Brain pericyte (primary cell): ENCODE data around the gene CEP170B.
"Not testable (repeated sequence)": the region's sequence is repeated elsewhere in the genome, so short reads cannot be mapped to it uniquely, and the experiment has no call there.

Source experiments
- DNase-seq: peaks from one replicate; pipeline ENCODE4 v3.0.0-alpha.2; 2012; ENCODE audit warnings: low read depth, low spot score

CEP170B gene

DNA sequence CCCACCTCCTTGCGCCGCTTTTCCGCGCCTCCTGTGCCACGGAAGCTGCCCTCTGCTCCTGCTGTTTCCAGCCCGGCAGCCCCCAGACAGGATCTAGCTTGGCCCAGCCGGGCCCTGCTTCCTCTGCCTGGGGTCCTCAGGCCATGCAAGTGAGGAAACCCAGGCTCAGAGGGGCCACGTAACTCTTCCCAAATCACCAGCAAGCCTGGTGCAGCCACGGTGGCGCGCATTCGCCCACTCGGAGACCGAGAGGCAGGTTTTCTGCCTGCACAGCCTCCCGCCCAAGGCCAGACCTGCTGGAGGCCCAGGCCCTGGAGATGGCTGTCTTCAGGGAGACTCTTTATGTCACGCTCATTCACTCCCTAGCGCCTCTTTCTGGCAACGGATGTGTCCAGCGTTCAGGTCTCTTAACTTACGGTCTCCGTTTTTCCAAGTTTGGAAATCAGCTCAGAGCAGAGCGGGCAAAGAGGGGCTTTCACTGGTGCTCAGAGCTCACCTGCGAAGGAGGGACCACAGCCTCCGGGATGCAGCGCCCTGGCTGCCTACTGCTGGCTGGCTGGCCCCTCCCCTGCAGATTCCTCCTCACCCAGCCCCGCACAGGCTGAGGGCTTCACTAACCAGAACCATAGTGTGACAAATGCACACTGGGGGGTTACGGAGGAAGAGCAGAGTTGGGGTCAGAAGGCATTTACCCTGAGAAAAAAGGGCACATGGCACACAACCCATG, 20.6 kb upstream of the CEP170B start:
- no peak for DNase-seq

DNA sequence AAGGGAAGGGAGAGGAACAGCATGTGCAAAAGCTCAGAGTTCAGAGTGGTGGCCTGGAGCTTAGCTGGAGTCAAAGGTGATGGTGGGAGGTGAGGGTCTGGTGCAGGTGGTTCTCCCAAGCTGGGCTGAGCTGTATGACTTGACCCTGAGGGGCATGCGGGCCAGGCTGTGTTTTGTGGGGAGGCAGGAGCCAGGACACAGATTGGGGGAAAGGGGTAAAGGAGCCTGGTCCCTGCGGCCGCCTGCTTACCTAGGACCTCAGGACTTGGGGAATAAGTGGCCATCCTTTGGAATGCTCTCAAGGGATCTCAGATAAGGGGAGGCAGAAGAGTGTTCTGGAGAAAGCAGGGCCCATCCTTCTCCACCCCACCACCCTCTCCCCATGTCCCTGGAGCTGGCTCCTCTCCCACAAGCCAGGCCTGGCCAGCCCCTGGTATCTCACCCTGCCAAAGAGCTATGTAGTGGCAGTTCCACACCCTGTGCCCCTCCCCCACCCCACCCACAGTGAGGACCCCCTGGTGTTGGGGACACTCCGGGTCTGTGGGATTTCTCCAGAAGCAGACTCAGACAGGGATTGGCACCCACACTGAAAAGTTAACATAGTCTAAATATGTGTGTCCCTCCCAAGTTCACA, 19.9 kb upstream of the CEP170B start:
- no peak for DNase-seq

DNA sequence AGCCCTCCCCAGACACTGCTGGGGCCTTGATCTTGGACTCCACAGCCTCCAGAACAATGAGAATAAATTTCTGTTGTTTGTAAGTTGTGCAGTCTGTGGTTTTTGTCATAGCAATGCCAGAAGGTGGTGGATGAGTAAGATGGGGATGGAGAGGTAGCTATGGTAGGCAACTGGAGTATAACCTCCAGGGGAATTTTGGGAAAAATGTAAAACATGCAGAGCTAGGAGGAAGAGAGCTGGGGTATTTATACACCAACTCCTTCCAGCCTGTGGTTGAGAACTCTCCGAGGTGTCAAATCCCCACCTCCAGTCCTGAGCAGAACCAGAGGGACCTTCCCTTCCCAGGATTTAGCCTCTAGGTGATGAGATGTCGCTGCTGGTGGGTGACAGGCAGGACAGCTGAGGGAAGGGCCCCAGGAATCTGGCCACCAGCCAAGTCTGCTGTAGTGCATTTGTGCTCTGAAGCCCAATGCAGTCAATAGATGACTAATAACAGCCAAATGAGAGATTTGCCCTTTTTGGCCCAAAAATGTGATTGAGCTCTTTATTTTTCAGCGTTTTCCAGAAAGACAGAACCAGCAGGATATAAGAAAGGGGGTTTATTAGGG, 19.1 kb upstream of the CEP170B start:
- DNase-seq = no peak

DNA sequence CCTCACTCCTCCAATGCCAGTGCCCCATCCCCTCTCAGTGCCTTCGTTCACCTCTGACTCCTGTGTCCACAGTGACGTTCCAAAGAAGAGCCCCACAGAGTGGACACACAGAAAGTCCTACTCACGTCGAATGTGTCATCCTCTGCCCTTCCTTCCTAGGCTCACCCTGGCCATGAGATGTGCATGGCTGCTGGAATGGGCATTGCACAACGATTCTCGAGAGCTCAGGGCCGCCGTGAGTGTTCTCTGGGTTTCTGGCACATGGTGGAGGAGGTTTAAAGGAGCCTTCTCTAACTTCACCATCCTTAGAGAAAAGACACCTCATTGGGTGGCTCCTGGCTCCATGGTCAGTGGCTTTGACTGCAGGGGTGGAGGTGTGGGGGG, 12.8 kb upstream of the CEP170B start:
- no peak for DNase-seq

DNA sequence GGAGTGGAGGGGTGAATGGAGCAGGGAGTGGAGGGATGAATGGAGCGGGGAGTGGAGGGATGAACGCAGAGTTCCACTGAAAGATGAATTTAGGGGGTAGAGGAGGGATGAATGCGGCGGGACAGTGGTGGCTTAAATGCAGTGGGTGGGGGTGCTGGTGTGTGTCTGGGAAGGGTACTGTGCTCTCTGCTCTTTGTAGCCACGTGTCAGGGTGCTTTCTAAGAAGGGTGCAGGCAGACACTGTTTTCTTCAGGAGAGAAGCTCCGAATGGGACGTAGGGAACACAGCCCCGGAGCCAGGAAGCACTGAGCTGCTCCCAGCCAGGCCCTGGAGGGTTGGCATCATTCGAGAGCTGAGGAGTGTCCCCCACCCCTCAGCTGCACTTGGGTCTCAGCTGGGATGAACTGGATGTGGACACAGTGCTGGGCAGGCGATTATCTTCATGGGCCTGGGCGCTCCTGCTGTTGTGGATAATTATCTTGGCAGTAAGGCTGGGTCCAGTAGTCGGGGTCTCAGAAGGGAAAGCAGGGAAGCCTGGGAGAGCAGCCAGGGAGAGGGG, 9.5 kb upstream of the CEP170B start:
- DNase-seq = no peak

DNA sequence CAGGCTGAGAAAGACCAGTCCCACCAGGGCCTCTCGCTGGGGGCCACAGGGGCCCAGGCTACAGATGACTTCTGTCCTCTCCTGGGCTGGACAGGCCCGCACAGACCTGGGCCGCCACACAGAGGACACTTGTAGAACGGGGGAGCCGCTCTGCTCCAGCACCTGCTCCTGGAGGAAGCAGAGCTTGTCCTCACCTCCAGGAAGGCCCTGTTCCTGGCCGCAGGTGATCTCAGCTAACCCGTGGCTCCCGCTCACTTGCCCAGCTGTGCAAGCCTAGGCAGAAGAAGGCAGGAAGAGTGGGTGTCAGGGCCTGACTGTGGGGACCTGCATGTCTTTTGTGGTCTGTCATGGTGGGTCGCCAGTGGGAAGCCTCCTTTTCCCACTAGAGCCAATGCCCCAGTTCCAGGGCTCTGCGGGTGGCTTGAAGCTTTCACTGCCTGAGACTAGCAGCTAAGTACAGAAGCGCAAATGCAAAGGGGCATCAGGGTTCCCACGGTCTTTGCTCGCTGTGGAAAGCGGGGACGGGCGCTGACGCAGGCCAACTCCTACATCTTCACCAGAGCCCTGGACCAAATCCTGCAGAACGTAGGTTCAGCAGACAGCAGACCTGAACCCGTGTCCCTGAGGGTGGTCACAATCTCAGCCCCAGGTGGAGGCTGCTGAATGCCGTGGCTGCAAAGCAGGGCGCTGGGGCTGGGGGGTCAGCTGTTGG, 8.8 kb upstream of the CEP170B start:
- no peak for DNase-seq

DNA sequence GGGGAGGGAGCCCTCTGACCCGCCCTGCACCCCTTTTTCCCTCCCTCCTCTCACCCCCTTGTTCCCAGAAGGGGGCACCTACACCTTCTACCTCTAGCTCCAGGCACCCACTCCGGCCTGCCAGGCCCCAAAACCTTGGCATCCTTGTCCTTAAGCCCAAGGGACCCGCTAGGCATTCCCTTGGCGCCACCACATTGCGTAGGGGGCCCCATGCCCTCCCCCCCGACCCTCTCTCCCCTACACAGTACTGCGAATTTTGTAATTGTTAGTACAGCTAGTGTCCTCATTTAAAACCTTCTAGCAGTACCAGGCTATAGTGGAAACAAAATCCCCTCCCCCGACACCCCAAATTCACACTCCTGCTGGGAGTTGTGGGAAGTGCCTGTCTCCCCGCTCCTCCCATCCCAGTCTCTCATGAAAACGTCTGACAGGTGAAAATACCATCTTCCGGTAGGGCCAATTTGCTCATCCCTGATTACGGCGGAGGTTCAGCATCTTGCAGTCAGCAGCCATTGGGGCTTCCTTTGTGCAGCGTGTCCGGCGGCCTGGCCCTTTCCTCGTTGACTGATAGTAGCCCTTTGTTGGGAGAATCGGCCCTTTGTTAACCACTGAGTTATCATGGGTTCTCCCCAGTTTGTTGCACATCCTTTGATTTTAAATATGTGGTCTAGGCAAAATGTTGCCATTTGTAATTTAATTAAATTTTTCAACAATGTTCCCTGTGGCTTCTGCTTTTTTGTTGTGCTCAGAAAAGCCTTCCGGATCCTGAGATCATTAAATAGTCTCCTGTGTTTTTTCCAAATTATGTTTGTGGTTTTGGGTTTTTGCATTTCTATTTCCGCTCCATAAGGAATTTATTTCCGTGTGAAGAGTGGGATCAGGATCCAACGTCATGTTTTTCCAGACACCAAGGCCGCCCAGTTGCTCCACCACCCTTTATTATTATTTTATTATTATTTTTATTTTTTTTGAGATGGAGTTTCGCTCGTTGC, 7.9 kb upstream of the CEP170B start:
- no peak for DNase-seq

DNA sequence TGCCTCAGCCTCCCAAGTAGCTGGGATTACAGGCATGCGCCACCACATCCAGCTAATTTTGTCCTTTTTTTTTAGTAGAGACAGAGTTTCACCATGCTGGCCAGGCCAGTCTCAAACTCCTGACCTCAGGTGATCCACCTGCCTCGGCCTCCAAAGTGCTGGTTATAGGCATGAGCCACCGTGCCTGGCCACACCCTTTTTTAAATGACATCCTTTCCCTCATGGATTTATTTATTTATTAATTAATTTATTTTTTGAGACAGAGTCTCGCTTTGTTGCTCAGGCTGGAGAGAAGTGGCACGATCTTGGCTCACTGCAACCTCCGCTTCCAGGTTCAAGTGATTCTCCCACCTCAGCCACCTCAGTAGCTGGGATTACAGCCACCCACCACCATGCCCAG, 7.1 kb upstream of the CEP170B start:
- DNase-seq = not testable (repeated sequence)

DNA sequence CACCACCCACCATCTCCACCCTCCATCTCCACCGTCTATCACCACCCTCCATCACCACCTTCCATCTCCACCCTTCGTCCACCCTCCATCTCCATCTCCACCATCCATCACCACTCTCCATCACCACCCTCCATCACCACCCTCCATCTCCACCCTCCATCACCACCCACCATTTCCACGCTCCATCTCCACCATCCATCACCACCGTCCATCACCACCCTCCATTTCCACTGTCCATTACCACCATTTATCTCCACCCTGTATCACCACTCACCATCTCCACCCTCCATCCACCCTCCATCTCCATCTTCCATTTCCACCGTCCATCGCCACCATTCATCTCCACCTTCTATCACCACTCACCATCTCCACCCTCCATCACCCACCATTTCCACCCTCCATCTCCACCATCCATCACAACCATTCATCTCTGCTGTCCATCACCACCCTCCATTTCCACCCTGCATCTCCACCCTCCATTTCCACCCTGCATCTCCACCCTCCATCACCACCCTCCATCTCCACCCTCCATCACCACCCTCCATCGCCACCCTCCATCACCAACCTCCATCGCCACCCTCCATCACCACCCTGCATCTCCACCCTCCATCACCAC, 6.1 kb upstream of the CEP170B start:
- no peak for DNase-seq

DNA sequence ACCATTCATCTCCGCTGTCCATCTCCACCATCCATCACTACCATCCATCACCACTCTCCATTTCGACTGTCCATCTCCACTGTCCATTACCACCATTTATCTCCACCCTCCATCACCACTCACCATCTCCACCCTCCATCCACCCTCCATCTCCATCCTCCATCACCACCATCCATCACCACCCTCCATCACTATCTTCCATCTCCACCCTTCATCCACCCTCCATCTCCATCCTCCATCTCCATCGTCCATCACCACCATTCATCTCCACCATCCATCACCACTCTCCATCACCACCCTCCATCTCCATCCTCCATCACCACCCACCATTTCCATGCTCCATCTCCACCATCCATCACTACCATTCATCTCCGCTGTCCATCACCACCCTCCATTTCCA, 5.2 kb upstream of the CEP170B start:
- DNase-seq = no peak

DNA sequence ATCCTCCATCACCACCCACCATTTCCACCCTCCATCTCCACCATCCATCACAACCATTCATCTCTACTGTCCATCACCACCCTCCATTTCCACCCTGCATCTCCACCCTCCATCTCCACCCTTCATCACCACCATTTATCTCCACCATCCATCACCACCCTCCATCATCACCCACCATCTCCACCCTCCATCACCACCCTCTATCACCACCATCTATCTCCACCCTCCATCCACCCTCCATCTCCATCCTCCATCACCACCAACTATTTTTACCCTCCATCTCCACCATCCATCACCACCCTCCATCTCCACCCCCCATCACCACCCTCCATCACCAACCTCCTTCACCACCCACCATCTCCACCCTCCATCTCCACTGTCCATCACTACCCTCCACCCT, 4.7 kb upstream of the CEP170B start:
- DNase-seq = no peak

DNA sequence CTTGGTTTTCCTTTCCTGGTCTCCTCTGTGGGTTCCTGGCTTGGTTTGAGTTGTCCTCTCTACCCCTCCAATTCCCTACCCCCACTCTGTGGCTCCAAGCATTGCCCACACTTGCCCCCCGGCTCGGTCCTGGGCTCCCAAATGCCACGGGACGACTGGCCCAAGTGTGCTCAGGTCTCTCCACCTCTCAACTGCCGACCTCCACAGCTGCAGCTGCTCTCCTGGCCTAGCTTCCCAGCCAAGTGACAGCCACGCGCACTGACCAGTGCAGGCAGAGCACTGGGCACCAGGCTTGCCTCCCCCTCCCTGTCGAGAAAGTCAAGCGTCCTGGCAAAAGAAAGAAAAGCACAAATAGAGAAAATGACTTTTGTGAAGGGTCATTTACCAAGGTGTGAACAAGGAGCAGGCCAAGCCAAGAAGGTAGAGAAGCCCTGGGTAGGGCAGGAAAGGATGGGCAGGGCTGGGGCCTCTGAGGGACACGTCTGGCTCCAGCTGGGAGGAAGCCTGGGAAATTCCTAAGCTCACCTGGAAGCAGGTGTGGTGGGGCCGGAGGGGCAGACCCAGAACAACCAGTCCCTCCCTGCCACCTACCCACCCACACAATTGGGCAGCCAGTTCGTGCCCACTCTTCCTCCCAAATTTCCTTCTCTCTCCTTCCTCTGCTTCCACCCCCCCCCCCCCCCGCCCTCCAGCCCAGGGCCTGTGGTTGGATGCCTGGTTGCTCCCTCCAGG, 1.8 kb upstream of the CEP170B start:
- no peak for DNase-seq

DNA sequence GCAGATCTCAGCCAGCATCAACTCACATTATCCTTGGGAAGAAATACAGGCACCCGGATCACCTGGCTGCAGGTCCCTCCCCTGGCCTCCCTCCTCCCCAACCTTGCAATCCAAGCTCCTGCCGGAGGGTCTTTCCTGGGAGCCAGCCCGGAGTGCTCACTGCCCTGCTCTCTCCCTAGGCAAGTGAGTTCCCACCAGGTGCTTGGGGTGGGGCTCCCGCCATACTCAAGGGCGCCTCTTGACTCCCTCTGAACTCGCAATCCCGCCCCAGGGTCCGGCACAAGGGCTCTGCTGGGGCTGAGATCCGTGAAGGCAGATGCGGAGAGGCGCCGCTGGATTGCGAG, 1.2 kb upstream of the CEP170B start:
- DNase-seq = no peak

DNA sequence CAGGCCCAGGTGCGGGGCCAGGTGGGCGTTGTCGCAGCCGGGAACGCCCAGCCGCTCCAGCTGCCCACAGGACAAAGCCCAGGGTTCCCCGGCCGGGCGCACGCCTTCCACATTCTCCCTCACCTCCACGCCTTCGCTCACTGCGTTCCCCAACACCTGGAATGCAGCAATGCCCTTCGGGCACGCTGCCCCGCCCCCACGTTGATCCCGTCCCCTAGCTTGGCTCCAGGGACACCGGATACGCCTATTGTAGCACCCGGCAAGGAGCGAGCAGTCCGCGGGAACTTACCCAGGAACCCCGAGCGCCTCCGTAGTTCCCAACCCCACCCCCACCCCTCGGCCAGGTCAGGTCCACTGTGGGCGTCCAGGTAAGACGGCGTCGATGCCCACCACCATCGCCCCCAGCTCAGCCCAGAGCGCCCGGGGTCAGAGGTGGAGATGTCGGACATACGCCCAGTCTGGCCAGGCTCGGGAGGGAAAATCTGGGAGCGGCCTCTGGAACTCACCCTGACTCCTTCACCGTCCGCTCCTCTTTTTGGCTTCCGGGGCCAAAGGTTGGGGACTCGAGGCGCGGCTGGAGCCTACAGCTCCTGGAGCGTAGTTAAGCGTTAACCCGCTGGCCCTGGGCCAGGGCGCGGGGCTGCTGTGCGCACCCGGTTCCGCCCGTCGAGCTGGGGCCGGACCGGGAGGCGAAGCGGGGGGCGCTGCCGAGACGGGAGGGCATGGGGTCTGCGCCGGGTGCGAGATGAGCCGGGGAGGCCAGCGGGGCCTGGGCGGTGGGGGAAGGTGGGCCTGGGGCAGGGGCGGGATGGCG, 594 bp upstream of the CEP170B start:
- DNase-seq = no peak

DNA sequence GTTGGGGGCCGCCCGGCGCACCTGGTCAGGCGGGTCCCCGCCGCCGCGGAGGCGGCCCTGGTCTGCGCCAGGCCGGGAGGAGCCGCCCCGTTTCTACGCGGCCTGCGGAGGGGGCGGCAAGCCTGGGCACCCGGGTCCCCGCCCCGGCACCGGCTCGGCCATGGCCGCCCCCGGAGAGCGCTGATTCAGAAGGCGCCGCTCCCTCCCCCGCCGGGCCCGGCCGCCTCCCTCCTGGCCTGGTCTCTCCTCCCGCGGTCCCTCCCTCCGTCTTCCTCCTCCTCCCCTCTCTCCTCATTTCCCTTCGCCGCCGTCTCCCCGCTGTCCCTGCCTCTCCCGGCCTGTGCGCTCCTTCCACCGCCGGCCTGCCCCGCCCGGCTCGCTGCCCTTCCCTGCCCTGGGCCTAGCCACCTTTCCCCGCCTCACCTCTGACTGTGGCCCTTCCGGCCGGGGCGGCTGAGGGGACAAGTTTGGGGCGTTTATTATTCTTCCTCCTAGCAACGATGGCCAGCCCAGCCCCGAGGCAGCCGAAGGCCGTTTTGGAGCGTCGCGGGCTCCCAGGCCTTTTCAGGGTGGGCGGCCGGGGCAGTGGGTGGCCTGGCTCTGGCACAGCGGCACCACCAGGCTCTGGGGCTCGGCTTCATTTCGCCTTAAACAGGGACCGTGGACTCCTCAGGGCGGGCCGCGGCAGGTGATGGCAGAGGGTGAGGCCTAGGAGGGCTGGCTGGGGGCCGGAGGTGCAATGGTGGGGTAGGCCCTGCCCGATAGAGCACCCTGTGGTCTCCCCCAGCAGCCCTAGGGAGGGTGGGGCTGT, 768 bp downstream of the CEP170B start:
- no peak for DNase-seq

DNA sequence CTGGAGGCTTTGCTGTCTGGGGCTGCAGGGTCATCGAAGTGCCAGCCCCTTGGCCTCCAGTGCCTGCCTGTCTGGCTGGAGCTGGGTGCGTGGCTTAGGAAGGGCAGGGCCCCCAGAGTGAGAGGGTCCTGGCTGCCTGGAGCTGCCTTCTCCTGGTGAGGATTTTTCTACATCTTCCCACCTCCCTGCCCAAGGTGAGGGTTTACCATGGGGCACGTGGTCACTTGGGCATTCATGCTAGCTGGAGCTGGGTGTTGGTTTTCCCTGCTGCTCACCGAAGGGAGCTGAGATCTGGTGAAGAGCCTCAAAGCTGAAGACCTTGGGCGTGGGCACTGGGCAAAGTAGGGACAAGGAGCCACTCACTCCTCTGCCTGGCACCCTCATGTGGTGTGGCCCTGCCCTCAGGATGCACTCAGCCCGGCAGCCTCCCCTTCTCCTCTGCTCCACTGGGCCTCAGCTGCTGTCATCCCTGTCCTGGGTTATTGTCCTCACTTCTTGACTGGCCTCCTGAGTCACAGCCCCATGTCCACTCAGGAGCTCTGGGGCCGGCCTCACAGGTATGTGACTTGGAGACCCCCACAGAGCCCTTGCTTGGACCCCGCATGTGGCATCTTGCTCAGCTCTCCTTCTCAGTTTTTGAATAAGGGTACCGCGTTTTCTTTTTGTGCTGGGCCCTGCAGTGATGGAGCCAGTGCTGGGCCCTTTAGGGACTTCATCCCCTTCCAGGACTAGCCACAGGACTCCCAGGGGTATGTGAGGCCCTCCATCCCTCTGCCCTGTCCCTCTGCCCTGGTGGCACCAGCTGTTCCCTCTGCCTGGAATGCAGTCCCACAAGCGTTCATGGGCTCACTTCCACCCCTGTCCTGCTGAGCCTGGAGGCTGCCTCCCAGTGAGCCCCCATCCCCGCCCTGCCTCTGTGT, 1.6 kb downstream of the CEP170B start:
- no peak for DNase-seq

DNA sequence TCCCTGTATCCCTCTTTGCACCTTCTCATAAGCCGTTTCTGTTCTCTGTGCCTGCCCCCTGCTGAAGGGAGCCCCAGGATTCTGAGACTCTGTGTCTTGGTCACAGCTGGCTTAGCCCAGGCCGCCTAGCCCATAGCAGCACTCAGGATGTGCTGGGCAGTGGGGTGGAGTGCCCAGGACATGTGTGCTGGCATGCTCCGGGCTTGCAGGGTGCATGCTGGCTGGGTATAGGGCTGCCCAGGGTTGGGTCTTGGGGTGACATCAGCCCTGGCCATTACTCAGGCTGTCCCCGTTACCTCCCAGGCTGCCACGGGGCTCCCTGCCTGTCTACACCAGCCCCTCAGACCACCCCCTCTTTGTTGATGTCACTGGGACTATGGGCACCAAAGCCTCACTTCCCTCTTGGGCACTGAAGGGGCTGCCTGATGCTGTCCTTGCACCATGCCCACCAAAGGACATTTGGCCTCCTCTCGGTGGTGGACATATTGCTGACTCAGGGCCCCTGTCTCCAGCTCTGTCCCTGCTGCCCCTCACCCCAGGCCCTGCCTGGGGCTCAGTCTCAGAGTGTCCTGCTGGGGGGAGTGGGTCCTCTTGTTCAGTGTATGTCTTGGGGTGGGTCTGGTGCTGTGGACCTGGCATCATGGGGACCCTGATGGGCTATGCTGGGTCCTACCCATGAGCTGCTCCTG, 2.4 kb downstream of the CEP170B start:
- no peak for DNase-seq
